ENCODE measurements around the gene PRSS21.

GRCh38 chr16:2768403-2769089 is 48.5 kb upstream of the PRSS21 start:
- TF ChIP-seq REST (tag by site-specific recombination; IDR thresholded peaks at IDR 0.05) (no peak), ZNF121 (tag by site-specific recombination; IDR thresholded peaks at IDR 0.05) (no peak), ATF2 (tag by site-specific recombination; IDR thresholded peaks at IDR 0.05; ENCODE audit: low read depth) (no peak), CTCF (tag by site-specific recombination; IDR thresholded peaks at IDR 0.05) (no peak), ZNF549 (tag by site-specific recombination; IDR thresholded peaks at IDR 0.05) (no peak), PBX3 (CRISPR knock-in tag; IDR thresholded peaks at IDR 0.05) (no peak), ZBTB48 (tag by site-specific recombination; IDR thresholded peaks at IDR 0.05) (no peak)
